ENCODE results near the gene WDR47.

DNA sequence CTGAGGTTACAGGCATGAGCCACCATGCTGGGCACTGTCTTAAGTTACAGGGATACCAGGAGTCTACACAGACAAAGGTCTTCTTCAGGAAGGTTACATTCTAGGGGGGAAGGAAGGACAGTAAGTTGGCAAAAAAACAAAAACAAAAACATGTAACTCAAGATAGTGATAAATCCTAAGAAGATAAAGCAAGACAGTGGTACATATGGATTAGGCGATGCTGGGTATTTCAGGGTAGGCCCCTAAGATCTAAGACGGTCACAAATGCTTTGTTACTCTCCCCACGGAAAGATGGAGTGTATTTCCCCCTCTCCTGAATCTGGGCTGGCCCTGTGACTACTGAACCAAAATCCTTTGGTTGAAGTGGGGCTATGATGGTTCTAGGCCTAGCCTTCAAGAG is 86.8 kb downstream of the WDR47 start:
- TF ChIP-seq, protein P1, sequence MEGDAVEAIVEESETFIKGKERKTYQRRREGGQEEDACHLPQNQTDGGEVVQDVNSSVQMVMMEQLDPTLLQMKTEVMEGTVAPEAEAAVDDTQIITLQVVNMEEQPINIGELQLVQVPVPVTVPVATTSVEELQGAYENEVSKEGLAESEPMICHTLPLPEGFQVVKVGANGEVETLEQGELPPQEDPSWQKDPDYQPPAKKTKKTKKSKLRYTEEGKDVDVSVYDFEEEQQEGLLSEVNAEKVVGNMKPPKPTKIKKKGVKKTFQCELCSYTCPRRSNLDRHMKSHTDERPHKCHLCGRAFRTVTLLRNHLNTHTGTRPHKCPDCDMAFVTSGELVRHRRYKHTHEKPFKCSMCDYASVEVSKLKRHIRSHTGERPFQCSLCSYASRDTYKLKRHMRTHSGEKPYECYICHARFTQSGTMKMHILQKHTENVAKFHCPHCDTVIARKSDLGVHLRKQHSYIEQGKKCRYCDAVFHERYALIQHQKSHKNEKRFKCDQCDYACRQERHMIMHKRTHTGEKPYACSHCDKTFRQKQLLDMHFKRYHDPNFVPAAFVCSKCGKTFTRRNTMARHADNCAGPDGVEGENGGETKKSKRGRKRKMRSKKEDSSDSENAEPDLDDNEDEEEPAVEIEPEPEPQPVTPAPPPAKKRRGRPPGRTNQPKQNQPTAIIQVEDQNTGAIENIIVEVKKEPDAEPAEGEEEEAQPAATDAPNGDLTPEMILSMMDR (IDR thresholded peaks at IDR 0.05; ENCODE audit: low read depth, low read length) = no peak
- TF ChIP-seq EZH2phosphoT487 (IDR thresholded peaks at IDR 0.05; ENCODE audit: low read depth) = no peak
